ENCODE data around the gene LRRC3B. TPM values are rescaled to one million over a fixed set of nuclear protein-coding genes. Genes with fewer than 3 reads are reported as not detected.

The LRRC3B gene
- total RNA-seq, 4 donors from 2014 or later = 0.14 to 0.16 TPM; not detected in 2

DNA sequence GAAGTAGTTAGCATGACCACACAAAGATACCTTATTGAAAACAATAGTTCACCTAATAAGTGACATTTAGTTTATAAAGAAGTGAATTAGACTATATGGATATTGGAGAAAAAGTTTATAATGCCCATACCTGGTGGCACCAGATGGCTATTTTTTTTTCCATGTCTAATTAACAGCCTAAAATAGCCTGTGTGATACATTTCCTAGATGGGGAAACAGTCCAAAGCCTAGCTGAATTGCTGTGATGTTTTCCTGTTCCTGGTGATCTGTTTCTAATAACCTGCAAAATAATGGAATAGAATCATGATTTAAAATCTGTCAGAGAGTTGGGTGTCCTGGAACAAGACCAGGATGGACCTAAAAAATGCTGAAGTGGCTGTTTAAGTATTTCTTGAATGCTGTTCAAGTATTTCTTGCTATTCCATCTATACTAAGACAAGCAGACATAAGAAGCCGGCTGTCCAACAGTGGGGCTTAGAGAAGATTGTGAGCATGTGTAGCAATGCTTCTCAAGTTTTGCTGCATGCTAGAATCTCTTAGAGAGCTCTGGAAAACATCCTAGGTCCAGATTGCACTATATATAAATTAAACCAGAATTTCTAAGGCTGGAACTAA is 31.3 kb downstream of the LRRC3B start:
- in situ Hi-C loops (cut with MboI; ENCODE audit: low pct_ligation_motif_present in 1 of 4, low pct_unique_long_range_greater_than_20kb in 1 of 4, low sequenced_read_pairs in 3 of 4) (no loop called here), intact Hi-C loops (cut with DNase I; ENCODE audit: low total_unique reads) (no loop called here)
- Histone ChIP-seq H3K4me1 (no peaks in the 10 kb centered on the region), H3K27ac (no peak overlapping the region), H3K4me3 (no peak overlapping the region), H3K27me3 (no peaks in the 10 kb centered on the region), H3K36me3 (no peaks in the 10 kb centered on the region), H3K9me3 (no peaks in the 10 kb centered on the region)
- DNase-seq = no peak
- WGBS, 2 donors (ENCODE audit: low coverage in 1 of 2) = 89% methylated on average over 1 of the region's 1 CpG; no CpG with 5 or more reads in 1 of the 2 donors
- TF ChIP-seq, protein P1, sequence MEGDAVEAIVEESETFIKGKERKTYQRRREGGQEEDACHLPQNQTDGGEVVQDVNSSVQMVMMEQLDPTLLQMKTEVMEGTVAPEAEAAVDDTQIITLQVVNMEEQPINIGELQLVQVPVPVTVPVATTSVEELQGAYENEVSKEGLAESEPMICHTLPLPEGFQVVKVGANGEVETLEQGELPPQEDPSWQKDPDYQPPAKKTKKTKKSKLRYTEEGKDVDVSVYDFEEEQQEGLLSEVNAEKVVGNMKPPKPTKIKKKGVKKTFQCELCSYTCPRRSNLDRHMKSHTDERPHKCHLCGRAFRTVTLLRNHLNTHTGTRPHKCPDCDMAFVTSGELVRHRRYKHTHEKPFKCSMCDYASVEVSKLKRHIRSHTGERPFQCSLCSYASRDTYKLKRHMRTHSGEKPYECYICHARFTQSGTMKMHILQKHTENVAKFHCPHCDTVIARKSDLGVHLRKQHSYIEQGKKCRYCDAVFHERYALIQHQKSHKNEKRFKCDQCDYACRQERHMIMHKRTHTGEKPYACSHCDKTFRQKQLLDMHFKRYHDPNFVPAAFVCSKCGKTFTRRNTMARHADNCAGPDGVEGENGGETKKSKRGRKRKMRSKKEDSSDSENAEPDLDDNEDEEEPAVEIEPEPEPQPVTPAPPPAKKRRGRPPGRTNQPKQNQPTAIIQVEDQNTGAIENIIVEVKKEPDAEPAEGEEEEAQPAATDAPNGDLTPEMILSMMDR (IDR thresholded peaks at IDR 0.05) = no peak
- TF ChIP-seq POLR2AphosphoS5 (IDR thresholded peaks at IDR 0.05) = no peak
- no peak for TF ChIP-seq POLR2A (IDR thresholded peaks at IDR 0.05)
- no peak for TF ChIP-seq EP300 (IDR thresholded peaks at IDR 0.05; ENCODE audit: low read depth)

DNA sequence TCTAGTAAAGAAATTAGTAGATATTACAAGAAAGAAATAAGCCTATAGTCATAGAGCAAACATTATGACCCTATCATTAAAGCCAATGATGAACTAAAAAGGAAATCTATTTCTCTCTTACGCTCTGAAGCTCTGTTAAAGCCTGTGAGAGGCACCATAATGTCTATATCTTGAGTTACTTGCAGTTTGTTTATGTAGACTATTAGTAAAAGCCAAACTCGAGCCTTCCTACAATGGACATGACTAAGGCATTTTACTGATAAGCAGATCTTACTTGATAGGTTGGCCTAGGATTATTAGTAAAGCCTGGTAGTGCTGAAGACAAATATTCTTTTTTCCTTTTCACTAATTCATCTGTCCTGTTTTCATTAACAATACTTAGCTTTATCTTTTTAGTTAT is 32.7 kb downstream of the LRRC3B start:
- in situ Hi-C loops (cut with MboI; ENCODE audit: low pct_ligation_motif_present in 1 of 4, low pct_unique_long_range_greater_than_20kb in 1 of 4, low sequenced_read_pairs in 3 of 4) (no loop called here), intact Hi-C loops (cut with DNase I; ENCODE audit: low total_unique reads) (no loop called here)
- Histone ChIP-seq H3K27ac (no peak overlapping the region), H3K4me3 (no peak overlapping the region), H3K4me1 (no peaks in the 10 kb centered on the region), H3K27me3 (no peaks in the 10 kb centered on the region), H3K9me3 (no peaks in the 10 kb centered on the region), H3K36me3 (no peaks in the 10 kb centered on the region)
- DNase-seq = no peak
- 48 to 75% methylated on average over 2 of the region's 2 CpGs for WGBS, 2 donors (ENCODE audit: low coverage in 1 of 2)
- no peak for TF ChIP-seq EP300 (IDR thresholded peaks at IDR 0.05; ENCODE audit: low read depth)
- TF ChIP-seq POLR2A (IDR thresholded peaks at IDR 0.05) = no peak
- TF ChIP-seq POLR2AphosphoS5 (IDR thresholded peaks at IDR 0.05) = no peak
- TF ChIP-seq, protein P1 (IDR thresholded peaks at IDR 0.05) = no peak

DNA sequence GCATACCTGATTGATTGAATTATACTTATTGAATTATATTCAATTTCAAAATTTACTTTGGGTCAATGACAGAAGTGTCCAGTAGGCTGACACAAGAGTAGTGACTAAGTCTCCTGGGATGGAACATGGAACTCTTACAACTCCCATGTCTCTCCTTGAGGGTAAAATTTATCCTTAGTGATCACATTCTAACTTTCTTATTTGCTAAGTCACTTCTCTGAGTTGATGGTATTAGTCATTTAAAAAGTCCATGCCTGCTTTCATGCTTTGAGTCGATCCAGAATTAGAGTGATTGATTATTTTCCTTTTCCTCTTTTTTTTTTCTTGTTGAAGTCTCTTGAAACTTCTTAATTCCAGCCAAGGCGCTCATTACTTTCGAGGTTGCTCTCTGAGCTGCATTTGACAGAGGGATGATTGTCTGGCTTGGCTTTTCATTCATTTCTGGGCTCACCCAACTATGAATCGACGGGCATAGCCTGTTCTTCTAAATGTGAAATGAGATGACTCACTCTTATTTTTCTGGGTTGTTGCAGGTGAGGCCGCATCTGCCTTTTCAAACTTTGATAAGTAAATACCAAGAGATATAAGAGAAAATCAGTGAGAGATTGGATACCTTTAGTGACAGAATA is 34.9 kb downstream of the LRRC3B start:
- no peaks in the 10 kb centered on the region for H3K4me1 ChIP-seq
- WGBS, 2 donors (ENCODE audit: low coverage in 1 of 2) = 77 to 80% methylated on average over 6 of the region's 6 CpGs
- in situ Hi-C loops (cut with MboI; ENCODE audit: low pct_ligation_motif_present in 1 of 4, low pct_unique_long_range_greater_than_20kb in 1 of 4, low sequenced_read_pairs in 3 of 4) = no loop called here
- intact Hi-C loops (cut with DNase I; ENCODE audit: low total_unique reads) = no loop called here
- H3K27me3 ChIP-seq = no peaks in the 10 kb centered on the region
- H3K36me3 ChIP-seq = no peaks in the 10 kb centered on the region
- no peak overlapping the region for H3K27ac ChIP-seq
- no peak overlapping the region for H3K4me3 ChIP-seq
- no peak for DNase-seq
- H3K9me3 ChIP-seq = no peaks in the 10 kb centered on the region
- no peak for TF ChIP-seq POLR2AphosphoS5 (IDR thresholded peaks at IDR 0.05)
- TF ChIP-seq, protein P1 (IDR thresholded peaks at IDR 0.05) = no peak
- TF ChIP-seq EP300 (IDR thresholded peaks at IDR 0.05; ENCODE audit: low read depth) = no peak

DNA sequence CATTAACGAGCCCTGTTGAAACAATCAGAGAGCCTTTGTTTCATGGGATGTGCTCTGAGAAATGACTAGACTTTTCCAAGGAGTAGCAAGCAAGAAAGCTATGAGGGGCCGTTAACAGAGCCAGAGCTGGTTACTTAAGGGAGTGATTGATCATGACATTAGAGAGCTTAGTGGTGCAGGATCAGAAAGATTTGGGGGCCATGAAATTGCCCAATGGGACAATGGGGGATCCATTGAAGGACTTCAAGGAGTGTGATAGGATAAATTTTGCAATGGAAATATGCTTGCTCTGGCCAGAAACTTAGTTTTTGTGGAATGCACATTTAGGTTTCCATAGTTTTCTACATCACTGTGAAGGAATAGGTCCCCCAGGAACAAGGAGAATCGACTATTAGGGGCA is 45.6 kb downstream of the LRRC3B start:
- Histone ChIP-seq H3K4me1 (no peaks in the 10 kb centered on the region), H3K27me3 (no peaks in the 10 kb centered on the region), H3K4me3 (no peak overlapping the region), H3K36me3 (no peaks in the 10 kb centered on the region), H3K9me3 (no peaks in the 10 kb centered on the region), H3K27ac (no peak overlapping the region)
- in situ Hi-C loops (cut with MboI; ENCODE audit: low pct_ligation_motif_present in 1 of 4, low pct_unique_long_range_greater_than_20kb in 1 of 4, low sequenced_read_pairs in 3 of 4) (no loop called here), intact Hi-C loops (cut with DNase I; ENCODE audit: low total_unique reads) (no loop called here)
- TF ChIP-seq POLR2A (IDR thresholded peaks at IDR 0.05) = no peak
- TF ChIP-seq EP300 (IDR thresholded peaks at IDR 0.05; ENCODE audit: low read depth) = no peak
- 39 to 62% methylated on average over 3 of the region's 3 CpGs for WGBS, 2 donors (ENCODE audit: low coverage in 1 of 2)
- DNase-seq = no peak

DNA sequence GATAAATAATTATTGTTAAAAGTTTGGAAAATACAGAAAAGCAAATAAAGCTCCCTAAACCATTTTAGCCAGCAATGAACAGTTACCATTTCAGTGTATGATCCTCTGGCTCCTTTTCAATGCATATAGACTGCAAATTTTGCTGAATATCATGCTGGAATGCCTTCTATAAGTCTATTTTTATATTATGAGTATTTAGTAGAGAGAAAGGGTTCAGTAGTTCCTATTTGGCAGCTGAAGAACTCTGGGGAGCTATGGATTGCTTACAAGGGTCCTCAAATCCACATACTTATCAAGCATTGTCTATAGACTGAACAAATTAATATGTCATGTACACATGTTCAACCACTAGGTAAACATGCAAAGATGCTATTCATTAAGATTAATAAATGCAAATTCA is 46.1 kb downstream of the LRRC3B start:
- Histone ChIP-seq H3K9me3 (no peaks in the 10 kb centered on the region), H3K4me1 (no peaks in the 10 kb centered on the region), H3K4me3 (no peak overlapping the region), H3K27ac (no peak overlapping the region), H3K36me3 (no peaks in the 10 kb centered on the region), H3K27me3 (no peaks in the 10 kb centered on the region)
- TF ChIP-seq EP300 (IDR thresholded peaks at IDR 0.05; ENCODE audit: low read depth) (no peak), POLR2A (IDR thresholded peaks at IDR 0.05) (no peak), POLR2AphosphoS5 (IDR thresholded peaks at IDR 0.05) (no peak)
- TF ChIP-seq, protein P1 (IDR thresholded peaks at IDR 0.05) = no peak
- in situ Hi-C loops (cut with MboI; ENCODE audit: low pct_ligation_motif_present in 1 of 4, low pct_unique_long_range_greater_than_20kb in 1 of 4, low sequenced_read_pairs in 3 of 4) = no loop called here
- intact Hi-C loops (cut with DNase I; ENCODE audit: low total_unique reads) = no loop called here
- no peak for DNase-seq
